Measurements from ENCODE around the gene ENHO. TPM values are rescaled to one million over a fixed set of nuclear protein-coding genes. Genes with fewer than 3 reads are reported as not detected.

The ENHO gene
- total and polyA plus RNA-seq, 2 donors (not counting 1 experiment from before 2014, with no cell fraction given), result not detected

DNA sequence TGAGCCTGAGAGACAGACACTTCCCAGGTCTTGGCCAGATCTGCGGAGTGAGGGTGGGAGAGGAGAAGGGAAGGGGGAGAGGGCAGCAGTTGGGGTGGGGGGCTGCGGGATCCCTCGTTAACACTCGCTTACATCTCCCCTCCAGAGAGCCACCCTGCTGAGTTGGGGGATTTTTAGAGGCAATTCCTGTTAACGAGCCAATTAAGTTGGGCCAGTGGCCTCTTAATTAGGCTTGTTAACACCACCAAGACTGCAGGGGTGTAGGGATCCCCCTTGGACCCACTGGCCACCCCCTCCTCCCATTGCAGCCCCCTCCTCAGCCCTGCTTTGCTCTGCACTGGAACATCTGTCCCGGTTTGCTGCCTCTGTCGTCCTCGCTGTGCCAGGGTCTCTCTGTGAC lies 43.1 kb upstream of the ENHO start:
- no peak overlapping the region for H3K9ac ChIP-seq (ENCODE audit: insufficient read depth, low read length)
- no peak overlapping the region for H3K4me3 ChIP-seq (replicated peaks in 1 of 4; ENCODE audit: control extremely low read depth in 1 of 4, insufficient read depth in 1 of 4, low read depth in 3 of 4, low read length in 4 of 4)
- no peaks in the 10 kb centered on the region for H4K20me1 ChIP-seq (ENCODE audit: control insufficient read depth, extremely low read depth, insufficient read depth, low read length)
- no peak overlapping the region for H2AFZ ChIP-seq (ENCODE audit: low read length)
- H3K36me3 ChIP-seq (ENCODE audit: control insufficient read depth, insufficient read depth, low read length), result no peaks in the 10 kb centered on the region
- H3K9me3 ChIP-seq (ENCODE audit: control insufficient read depth, insufficient read depth, low read depth, low read length), result no peaks in the 10 kb centered on the region
- H3K27ac ChIP-seq (ENCODE audit: insufficient read depth, low read length), result no peak overlapping the region
- no peaks in the 10 kb centered on the region for H3K4me1 ChIP-seq (ENCODE audit: control insufficient read depth, extremely low read depth, insufficient read depth, low read length)
- no peak overlapping the region for H3K4me2 ChIP-seq (ENCODE audit: extremely low read depth, insufficient read depth, low read length)
- DNase-seq (ENCODE audit: low read depth in 2 of 2), result no peak
- no peaks in the 10 kb centered on the region for H3K79me2 ChIP-seq (ENCODE audit: control insufficient read depth, insufficient read depth, low read length)
- H3K27me3 ChIP-seq (ENCODE audit: control insufficient read depth, insufficient read depth, low read length), result peaks cover 11% of the 10 kb centered on the region
- TF ChIP-seq CTCF (conservative IDR thresholded peaks at IDR 0.05 in 1 of 2, IDR thresholded peaks at IDR 0.05 in 1 of 2; ENCODE audit: low read depth in 1 of 2, low read length in 2 of 2), result no peak
- no peak for TF ChIP-seq EZH2 (IDR thresholded peaks at IDR 0.05; ENCODE audit: low read length, missing control alignments)

DNA sequence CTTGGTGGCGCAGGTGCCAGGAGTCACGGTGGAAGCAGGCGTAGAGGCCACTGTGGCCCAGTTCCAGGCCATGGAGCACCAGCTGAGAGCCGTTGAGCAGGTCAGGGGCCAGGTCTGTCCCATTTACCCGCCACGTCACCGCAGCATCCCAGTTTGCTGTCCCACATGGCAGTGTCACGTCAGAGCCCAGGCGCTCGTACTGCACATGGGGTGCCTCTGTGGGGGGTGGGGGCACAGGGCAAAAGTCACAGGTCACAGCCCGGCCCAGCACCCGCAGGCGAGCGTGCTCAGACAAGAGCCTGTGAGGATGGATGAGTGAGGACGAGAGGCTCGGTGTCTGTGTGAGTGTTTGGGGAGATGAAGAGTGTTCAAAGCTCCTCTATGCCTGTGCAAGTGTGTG lies 41.8 kb upstream of the ENHO start:
- no peak for TF ChIP-seq EZH2 (IDR thresholded peaks at IDR 0.05; ENCODE audit: low read length, missing control alignments)
- TF ChIP-seq CTCF (conservative IDR thresholded peaks at IDR 0.05 in 1 of 2, IDR thresholded peaks at IDR 0.05 in 1 of 2; ENCODE audit: low read depth in 1 of 2, low read length in 2 of 2), result no peak
- Histone ChIP-seq H3K27ac (ENCODE audit: insufficient read depth, low read length) (no peak overlapping the region), H3K9ac (ENCODE audit: insufficient read depth, low read length) (no peak overlapping the region), H3K9me3 (ENCODE audit: control insufficient read depth, insufficient read depth, low read depth, low read length) (no peaks in the 10 kb centered on the region), H3K27me3 (ENCODE audit: control insufficient read depth, insufficient read depth, low read length) (peaks cover 5% of the 10 kb centered on the region), H3K4me2 (ENCODE audit: extremely low read depth, insufficient read depth, low read length) (no peak overlapping the region), H3K36me3 (ENCODE audit: control insufficient read depth, insufficient read depth, low read length) (no peaks in the 10 kb centered on the region), H4K20me1 (ENCODE audit: control insufficient read depth, extremely low read depth, insufficient read depth, low read length) (no peaks in the 10 kb centered on the region), H3K79me2 (ENCODE audit: control insufficient read depth, insufficient read depth, low read length) (no peaks in the 10 kb centered on the region), H2AFZ (ENCODE audit: low read length) (no peak overlapping the region), H3K4me3 (replicated peaks in 1 of 4; ENCODE audit: control extremely low read depth in 1 of 4, insufficient read depth in 1 of 4, low read depth in 3 of 4, low read length in 4 of 4) (no peak overlapping the region), H3K4me1 (ENCODE audit: control insufficient read depth, extremely low read depth, insufficient read depth, low read length) (peaks cover 2% of the 10 kb centered on the region)
- no peak for DNase-seq (ENCODE audit: low read depth in 2 of 2)

DNA sequence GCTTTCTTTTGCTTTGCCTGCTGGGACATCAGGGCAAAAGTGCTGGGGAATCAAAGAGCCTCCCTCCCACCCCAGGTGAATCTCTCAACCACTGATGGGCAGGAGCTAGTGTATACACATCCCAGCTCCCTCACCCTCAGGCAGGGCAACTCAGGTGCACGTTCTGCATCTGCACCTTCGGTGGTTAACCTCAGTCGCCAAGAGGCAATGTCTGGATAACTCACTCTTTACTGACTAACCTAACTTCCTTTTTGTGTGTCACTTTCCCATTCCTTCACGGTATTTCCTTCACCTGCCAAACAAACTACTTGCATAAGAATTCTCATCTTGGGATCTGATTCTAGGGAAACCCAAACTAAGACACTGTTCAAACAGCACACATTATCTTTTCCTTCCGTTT lies 40.5 kb upstream of the ENHO start:
- no peak overlapping the region for H2AFZ ChIP-seq (ENCODE audit: low read length)
- no peaks in the 10 kb centered on the region for H3K9me3 ChIP-seq (ENCODE audit: control insufficient read depth, insufficient read depth, low read depth, low read length)
- no peak overlapping the region for H3K9ac ChIP-seq (ENCODE audit: insufficient read depth, low read length)
- H3K36me3 ChIP-seq (ENCODE audit: control insufficient read depth, insufficient read depth, low read length), result no peaks in the 10 kb centered on the region
- H3K27ac ChIP-seq (ENCODE audit: insufficient read depth, low read length), result no peak overlapping the region
- DNase-seq (ENCODE audit: low read depth in 2 of 2), result no peak
- TF ChIP-seq EZH2 (IDR thresholded peaks at IDR 0.05; ENCODE audit: low read length, missing control alignments) (no peak), CTCF (conservative IDR thresholded peaks at IDR 0.05 in 1 of 2, IDR thresholded peaks at IDR 0.05 in 1 of 2; ENCODE audit: low read depth in 1 of 2, low read length in 2 of 2) (no peak)
- no peaks in the 10 kb centered on the region for H3K27me3 ChIP-seq (ENCODE audit: control insufficient read depth, insufficient read depth, low read length)
- no peaks in the 10 kb centered on the region for H3K79me2 ChIP-seq (ENCODE audit: control insufficient read depth, insufficient read depth, low read length)
- no peak overlapping the region for H3K4me2 ChIP-seq (ENCODE audit: extremely low read depth, insufficient read depth, low read length)
- no peaks in the 10 kb centered on the region for H4K20me1 ChIP-seq (ENCODE audit: control insufficient read depth, extremely low read depth, insufficient read depth, low read length)
- H3K4me1 ChIP-seq (ENCODE audit: control insufficient read depth, extremely low read depth, insufficient read depth, low read length), result peaks cover 2% of the 10 kb centered on the region
- H3K4me3 ChIP-seq (replicated peaks in 1 of 4; ENCODE audit: control extremely low read depth in 1 of 4, insufficient read depth in 1 of 4, low read depth in 3 of 4, low read length in 4 of 4), result no peak overlapping the region
